Stimulated activated CD8-positive, alpha-beta memory T cell treated with anti-CD3 and anti-CD28 coated beads, Interleukin-4, amount 100 ng/mL, for 1 hour (primary cell): ENCODE results near the gene SLIT3.

Experiments
- DNase-seq, 2 donors: peaks; one replicate each; pipeline ENCODE4 v3.0.0-alpha.2; 2020; ENCODE audit warnings: low read depth in 2 of 2, low spot score in 1 of 2

Gene SLIT3

DNA sequence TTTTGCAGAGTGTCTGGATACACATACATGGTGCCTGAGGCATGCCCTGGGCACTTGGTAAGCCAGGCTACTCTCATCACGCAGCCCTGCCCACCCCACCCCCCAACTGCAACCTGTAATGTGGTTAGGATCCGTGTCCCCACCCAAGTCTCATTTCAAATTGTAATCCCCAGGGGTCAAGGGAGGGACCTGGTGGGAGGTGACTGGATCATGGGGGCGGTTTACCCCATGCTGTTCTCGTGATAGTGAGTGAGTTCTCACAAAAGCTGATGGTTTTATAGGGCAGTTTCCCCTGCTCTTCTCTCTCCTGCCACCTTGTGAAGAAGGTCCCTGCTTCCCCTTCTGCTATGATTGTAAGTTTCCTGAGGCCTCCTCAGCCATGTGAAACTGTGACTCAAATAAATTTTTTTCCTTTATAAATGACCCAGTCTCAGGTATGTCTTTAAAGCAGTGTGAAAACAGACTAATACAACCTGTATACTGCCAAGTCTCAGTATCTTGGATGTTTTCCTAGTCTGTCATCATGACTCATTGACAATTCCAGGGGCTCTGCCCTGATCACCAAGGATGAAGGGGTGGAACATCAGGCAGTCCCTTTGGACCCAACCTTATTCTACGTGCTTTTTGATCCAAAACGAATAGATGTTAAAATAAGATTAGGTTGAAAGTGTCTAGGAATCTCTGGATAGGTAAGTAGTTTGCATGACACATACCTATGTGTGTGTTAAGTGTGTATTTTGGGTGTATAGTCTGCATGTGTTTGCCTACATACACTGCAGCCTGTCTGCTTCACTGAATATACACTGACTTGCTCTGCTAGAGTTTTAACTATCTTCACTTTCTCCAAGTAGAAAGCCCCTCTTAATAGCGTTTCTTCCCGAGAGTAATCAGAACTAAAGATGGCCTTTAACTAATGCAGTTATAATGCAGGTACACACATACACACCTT lies 293.8 kb downstream of the SLIT3 start:
- no peak for DNase-seq

DNA sequence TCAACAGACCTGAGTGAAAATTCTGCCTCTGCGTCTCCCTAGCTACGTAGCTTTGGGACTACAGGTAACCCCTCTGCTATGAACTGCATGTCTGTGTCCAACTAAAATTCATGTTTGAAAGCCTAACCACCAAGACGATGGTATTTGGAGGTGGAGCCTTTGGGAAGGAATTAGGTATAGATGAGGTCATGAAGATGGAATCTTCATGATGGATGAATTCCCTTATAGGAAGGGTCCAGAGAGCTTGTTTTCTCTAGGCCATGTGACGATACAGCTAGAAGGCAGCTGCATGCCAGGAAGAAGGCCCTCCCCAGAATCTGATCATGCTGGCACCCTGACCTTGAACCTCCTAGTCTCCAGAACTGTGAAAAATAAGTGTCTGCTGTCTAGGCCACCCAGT lies 296.4 kb downstream of the SLIT3 start:
- DNase-seq: no peak

DNA sequence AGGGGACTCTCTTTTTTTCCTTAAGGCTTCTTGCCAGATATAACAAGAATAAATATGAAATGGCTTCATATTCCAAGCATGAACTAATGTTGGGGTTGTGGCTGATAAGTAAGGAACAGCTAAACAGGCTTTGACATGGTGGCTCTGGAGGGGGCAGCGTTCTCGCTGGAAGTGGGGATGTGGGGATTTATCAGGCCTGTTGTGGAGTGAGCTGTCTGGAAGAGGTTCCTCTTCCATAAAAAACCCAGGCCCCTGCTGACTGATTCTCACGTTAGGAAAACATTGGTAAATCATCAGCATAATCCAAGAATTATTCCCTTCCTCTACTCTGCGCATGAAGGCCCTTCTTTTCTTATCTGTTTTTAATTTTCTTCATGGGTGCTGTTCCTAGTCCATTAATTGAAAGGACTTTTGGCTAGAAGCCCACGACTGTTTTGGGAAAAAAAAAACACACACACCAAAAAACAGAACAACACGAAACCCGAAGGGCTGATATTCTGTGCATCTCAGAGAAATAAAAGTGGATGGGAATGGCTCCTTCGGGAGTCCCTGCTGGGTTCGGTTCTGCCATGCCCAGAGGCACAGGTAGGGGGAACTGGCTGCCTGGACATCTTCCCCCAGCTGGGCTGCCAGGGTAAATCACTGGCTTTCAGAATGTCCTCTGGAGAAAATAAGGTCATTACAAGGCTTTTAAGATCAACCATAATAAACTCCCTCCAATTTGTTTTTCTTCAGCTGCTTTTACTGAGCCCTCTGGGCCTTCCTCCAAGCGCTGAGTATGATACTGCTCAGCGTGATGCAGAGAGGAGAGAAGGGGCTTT lies 297.0 kb downstream of the SLIT3 start:
- no peak for DNase-seq

DNA sequence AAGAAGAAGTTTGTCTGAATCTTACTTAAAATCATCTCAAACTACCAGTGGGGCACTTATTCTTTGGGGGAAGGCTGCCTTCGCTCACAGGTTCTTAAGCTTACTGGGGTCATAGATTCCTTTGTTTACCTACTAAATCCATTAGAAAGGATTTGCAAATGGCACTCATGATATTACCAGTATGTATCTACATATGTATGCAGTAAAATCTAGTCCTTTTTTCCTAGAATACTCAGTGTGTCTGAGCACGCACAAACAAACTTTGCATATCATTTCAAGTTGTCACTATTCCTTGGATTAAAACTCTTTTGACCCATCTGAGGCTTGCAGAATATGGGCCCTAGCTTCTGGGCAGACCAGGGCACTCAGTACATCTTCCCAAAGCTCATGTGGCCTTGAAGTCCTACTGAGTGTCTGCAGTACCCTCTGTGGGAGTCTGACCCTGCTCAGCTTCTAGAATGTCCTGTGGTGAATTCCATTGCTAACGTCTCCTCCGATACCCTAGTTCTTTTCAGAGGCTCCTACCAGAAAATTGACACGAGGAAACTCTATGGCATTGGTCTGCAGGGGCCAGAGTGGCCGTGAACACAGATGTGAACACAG lies 297.9 kb downstream of the SLIT3 start:
- no peak for DNase-seq

DNA sequence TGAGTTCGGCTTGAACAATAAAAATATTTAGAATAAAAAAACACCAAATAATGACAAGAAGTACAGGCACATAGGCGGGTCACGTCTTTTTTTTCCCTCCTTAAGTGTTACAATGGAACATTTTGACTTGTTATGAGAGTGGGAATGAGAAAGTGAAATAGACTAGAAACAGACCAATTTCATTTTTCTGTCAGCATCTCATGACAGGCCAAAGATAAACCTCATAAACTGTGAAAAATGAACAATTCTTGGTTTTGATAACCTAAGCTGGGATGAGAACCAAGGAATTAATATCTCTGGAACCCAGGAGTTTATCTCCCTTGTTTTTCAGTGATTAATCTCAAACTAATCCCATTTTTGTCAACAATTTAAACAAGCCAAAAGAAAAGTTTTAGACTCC lies 299.5 kb downstream of the SLIT3 start:
- no peak for DNase-seq

DNA sequence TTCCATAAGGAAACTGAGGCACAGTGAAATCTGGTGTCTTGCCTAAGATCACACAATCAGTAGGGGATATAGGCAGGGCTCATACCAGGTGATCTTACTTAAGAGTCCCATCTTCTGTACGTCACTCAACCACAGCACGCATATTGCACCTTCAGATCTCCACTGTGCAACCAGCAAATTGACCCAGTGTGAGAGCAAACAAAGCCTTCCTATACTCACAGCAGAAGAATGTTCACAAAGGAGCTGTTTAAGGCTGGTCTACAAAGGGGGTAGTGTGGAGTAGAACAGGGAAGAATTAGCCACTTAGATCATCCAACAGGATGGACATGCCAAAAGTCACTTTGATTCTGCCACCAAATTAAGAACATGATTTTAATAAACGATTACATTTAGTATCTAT lies 305.9 kb downstream of the SLIT3 start:
- DNase-seq: no peak

DNA sequence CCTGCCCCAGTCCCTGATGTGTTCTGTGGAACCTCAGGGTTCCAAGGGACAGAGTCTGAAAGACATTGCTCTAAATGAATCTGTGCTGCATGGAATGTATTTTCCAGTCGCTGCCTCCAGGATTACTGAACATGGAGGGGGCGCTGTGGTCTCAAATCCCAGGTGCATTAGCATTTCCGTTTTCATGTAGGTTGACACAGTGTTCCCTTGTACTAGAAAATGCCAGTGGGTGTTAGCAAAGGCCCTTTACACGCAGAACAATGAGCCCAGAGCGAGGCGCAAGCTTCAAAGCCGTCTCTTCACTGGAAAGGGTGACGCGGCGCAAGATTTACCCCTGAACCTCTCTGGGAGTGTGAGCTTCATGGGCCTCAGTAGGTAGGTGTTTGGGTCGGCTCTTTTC lies 308.3 kb downstream of the SLIT3 start:
- DNase-seq: no peak

DNA sequence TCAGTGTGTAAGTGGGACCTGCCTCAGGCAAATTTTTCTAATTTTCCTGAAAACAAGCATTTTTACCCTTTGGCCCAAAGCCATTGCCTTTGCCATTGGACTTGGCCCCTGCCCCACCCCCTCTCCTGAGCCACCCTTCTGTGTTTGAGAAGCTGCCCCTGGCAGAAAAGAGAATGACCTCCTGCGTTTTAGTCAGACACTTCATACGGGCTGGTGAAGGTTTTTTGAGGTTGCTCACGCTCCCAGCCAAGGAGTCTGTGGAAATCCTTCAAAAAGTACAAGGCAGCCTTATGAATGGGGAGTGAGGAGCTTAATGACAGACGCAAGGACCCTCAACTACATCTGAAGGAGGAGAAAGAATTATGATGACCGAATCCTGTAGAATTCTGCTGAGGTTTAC lies 308.9 kb downstream of the SLIT3 start:
- DNase-seq: no peak

DNA sequence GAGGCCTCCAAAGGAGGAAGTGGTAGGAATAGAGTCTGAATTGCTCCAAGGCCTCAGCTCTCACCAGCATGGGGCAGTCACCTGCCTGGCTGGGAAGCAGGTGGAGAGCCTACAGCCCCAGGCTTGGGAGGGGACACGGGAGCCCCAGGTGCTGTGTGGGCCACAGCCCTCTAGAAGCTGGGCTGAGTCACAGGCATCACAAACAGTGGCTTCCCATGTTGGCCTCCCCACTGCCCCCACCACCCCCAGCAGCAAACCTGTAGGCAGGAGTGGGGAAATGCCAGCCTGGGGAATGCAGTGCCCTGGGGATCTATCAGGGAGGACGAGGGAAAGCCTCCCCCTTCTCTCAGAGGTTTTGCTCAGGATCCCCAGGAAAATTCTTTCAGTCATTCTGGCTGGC lies 309.6 kb downstream of the SLIT3 start:
- no peak for DNase-seq

DNA sequence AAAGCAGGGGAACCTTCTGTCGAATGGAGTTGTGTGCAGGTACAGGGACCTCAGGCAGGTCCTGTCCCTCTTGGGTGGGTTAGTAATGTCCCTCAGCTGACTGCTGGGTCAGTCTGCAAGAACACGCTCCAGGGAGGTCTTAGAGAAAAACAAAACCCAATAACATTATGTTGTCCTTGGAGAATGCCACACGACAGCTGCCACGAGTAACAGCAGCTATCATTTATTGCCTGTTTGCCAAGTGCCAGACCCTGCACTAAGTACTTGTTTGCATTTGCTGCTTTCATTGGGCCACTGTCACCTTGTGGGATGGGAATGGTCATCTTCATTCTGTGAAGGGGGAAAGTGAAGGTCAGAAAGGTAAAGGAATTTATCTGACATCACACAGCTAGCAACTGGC lies 310.3 kb downstream of the SLIT3 start:
- DNase-seq: no peak

DNA sequence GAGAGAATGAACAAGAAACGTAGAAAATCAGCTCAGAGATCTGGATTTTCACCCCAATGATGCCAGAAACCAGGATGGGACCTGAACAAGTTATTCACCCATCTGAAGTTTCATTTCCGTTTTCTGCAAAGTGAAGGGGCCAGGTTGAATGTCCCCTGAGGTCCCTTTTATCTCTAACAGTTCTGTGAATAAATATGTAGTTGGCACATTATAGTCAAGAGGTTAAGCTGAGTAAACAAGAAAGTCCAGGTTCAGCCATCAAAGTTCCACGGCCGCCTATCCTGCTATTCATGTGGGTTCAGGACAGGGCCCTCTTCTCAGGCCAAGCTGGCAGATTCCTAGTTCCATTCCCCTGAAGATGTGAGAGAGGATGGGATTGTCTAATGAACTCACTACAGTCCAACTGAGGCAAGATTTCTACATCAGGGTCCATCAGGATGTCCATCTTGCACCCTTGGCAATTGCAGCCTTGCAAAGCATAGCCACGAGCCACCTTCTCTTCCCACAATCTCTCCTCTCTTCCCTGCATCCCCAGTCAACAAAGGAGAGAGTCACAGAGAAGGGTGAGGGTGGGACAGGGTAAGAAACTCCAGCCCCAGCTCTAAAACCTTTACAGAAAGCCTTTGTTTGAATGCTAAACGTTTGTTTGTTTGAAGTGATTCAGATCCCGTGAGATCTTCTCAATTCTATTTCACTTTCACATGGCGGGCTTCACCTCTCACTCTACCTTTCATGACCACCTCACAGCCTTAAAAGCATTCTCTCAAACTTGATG lies 311.0 kb downstream of the SLIT3 start:
- DNase-seq: no peak

DNA sequence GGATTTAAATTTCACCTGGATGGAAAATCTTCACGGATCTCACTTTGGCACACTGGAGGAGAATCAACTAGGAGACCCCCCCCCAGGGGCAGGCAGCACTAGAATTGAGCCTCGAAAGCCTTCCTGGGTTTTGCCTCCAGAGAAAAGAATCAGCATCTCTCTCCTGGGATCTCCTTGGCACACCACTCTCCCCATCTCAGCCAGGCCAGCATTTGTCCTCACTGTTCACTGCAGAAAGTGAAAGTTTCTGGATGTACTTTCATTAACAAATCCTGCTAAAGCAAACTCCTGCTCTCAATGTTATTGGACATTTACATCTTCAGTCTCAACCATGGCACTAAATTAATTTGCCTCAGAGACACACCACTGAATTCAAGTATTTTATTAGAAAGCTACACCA lies 312.2 kb downstream of the SLIT3 start:
- DNase-seq: no peak

DNA sequence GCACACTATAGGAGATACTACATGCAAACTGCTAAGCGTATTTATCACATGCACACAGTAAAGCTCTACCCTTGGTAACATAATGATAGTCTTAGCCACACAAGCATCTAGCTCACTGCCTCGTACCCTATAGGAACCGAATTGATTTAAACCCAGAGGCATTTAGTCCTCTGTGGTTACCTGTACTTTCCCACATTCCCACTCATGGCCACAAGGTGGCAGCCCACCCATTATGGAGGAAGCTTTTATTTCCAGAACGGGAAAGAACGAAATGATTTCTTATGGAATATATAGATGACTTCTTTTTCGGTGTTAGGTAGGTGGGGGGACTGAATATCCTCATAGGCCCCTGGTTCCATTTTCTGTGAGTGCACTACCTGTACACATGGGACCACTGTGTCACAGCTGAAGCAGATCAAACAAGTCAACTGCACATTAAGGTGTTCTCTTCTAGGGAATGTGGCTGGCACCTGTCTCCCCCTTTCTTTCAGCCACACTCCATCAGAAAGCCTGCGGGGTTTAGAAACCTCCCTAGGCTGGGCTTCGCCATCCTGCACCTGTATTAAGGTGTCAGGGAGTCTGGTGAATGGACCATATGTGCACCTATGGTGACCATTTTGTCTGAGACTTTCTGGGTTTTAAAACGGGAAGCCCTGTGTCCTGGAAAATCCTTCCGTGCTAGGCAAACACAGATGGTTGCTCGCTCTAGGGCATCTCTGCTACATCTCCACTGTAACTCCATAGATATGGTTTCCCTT lies 313.2 kb downstream of the SLIT3 start:
- peak in 1 of 2 donors; percentile 21 for DNase-seq

DNA sequence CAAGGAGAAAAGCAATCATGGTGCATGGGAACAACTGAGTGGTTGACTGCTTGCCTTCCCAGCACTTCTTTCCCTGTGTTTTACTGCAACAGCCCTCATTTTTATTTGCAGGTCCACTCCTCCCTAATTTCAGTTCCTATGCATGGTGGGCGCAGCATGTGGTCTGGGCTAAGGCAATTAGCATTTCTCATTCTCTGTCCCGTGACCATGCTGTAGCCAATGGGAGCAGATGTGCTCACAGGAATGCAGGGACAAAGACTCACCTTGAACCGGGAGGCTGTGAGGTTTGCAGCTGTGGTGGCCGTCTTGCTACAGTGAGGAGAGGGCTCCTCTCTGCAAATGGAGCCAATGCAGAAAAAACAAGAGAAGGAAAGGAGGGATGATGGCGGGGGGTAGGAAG lies 315.5 kb downstream of the SLIT3 start:
- no peak for DNase-seq

DNA sequence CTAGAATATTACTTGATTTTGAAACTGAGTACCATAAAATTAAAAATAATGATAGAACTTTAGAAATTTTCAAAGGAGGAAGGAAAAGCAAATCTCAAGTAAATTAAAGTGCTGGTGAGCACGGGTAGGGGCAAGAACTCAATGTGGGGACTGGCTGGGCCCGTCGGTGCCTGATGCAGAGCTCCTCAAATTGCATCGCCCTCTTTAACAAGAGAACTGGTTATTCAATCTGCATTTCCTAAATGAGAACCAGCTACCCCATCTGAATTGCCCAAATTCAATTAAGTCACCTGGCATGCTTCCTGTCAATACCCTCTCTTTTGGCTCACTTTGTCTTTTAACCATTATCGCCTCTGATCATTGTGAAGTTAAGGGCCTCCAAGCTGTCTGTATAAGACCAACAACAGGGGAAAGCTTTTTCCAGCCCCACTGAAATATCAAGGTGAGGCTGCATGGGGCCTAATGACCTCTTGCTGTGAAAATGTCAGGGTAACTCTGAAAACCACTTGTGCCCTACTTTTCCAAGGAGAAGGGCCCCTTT lies 316.7 kb downstream of the SLIT3 start:
- no peak for DNase-seq

DNA sequence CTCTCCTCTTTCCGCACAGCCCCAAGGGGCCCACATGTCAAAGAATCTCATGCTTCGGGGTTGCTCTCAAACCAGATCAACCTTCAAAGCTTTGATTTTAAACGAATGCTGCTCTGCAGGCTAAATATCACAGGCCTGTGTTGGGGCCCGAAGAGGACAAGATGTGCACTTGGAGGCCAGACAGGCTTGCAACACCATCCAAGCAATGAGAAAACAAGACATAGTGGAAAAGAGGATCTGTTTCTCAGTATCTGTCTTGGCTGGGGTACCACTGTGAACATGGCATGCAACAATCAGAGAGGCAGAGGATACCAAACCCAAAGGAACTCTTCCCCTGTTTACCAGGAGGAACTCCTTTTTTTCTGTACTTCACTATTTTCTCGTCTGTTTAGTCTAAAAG lies 321.8 kb downstream of the SLIT3 start:
- no peak for DNase-seq

DNA sequence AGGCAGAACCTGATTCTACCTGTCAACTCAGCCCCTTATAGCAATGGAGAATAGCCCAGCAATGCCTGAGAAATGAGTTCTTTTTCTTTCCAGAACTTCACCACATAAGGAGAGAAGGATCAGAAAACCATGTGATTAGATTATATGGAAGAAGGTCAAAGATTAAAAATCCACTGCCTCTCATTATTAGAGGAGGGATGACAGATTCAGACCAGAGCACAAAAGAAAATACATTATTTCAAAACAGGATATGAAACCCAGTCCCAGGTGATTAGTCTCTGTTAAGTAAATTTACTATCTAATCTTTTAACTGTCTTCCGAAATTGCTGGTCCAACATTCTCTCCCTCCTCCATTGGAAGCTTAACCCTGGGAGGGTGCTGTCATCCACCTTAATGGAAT lies 322.4 kb downstream of the SLIT3 start:
- DNase-seq: no peak

DNA sequence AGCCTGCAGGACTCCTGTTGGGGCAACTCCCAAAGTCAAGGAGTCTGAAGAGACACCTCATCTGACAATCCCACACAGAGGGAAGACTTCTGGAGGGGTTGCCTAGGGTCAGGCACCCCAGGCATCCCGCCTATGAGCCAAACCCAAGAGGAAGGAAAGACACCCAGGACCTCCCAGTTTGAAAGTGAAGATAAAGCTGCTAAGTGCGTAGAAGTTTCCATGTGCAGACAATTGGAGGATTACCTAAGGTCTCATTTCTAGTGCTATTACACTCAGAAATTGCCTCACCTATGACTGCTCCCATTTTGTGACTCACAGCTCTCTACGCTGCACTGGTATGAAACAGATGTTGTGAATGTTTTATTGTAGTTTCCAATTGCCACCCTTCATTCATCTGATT lies 322.9 kb downstream of the SLIT3 start:
- DNase-seq: no peak

DNA sequence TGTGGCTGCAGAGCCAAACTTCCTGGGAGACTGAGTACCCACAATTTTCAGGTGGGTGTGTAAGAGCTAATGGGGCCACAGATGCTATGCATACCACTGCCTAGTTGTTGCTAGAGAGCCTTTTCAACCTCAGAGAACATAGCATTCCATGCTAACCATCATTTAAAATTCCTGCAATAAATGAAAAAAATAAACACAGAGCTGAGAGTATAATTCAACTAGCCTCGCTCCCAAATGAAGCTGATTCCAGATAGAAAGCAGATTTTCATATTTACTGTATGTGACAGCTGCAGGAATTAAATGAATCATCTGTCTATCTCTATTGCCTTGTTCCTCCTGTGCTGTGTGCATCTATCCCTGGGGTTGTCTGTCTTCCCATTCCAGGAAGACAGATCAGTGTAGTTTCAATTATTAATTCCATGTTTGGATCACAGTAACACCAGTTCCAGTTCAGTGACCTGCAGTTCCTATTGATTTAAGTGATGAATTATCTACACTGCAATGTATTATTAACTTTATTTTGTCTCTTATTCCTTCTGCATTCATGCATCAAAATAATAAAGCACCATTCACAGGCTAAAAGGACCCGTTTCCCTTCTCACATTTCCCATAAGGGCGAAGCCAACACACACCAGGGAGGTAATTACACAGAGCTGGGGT lies 324.5 kb downstream of the SLIT3 start:
- DNase-seq: no peak

DNA sequence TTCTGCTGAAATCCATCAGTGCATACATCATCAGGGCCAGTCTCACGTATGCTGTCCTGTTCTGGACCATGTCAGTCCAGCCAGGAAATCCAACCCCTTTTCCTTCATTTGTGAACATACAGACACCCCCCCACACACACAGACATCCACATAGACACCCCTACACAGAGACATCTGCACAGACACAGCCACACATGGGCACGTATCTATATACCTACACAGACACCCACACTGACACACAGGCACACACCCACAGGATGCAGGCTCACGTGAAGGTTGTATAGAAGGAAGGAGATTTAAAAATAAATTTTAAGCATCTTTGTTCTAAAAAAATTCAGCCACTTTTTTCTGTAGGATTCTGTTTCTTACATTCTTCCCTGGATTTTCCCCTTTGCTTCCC lies 325.6 kb downstream of the SLIT3 start:
- no peak for DNase-seq
